GM20000 (cell line): ENCODE results near the gene UNC5B.

Source experiments
- DNase-seq: peaks from one replicate; pipeline ENCODE4 v3.0.0; 2012; ENCODE audit warnings: low spot score
- CTCF ChIP-seq: IDR thresholded peaks from 2 replicates; pipeline ENCODE4 v1.5.1; 2012; ENCODE audit warnings: mild to moderate bottlenecking, control low read depth; ENCODE audit errors: extremely low read depth, missing control alignments

The UNC5B gene

GRCh38 chr10:71252220-71252619 is 39.9 kb downstream of the UNC5B start:
- TF ChIP-seq CTCF: no peak
- no peak for DNase-seq

- TF ChIP-seq CTCF: no peak
- no peak for DNase-seq
Observed at GRCh38 chr10:71253981-71254818, 41.8 kb downstream of the UNC5B start.

- no peak for DNase-seq
Observed at GRCh38 chr10:71254834-71255549, 42.6 kb downstream of the UNC5B start.

GRCh38 chr10:71255550-71255807 is 43.1 kb downstream of the UNC5B start:
- no peak for TF ChIP-seq CTCF
- DNase-seq: no peak

More at GRCh38 chr10:71254834-71255549, 42.6 kb downstream of the UNC5B start:
- TF ChIP-seq CTCF: no peak

GRCh38 chr10:71255808-71256660 is 43.7 kb downstream of the UNC5B start:
- TF ChIP-seq CTCF: no peak
- no peak for DNase-seq

GRCh38 chr10:71256661-71257318 is 44.4 kb downstream of the UNC5B start:
- no peak for DNase-seq
- TF ChIP-seq CTCF: no peak
